ENCODE measurements around the gene URAD.

GRCh38 chr13:27953676-27954405, 34.7 kb downstream of the URAD start:
- no peak for TF ChIP-seq POLR2A (IDR thresholded peaks at IDR 0.05; ENCODE audit: low read depth, low read length)
- TF ChIP-seq POLR2AphosphoS5 (IDR thresholded peaks at IDR 0.05; ENCODE audit: low read depth, low read length): no peak
- no peak for TF ChIP-seq TAF1 (IDR thresholded peaks at IDR 0.05; ENCODE audit: low read depth, low read length)
